HepG2 (cell line): ENCODE results near the gene TBC1D20. TPM values are rescaled to one million over a fixed set of nuclear protein-coding genes. Genes with fewer than 3 reads are reported as not detected.

Source experiments
- HMG20A ChIP-seq: IDR thresholded peaks from 2 replicates; pipeline ENCODE4 v1.6.1; 2016; ENCODE audit warnings: borderline replicate concordance
- PCBP2 ChIP-seq: fragments of 200-400 bp; formaldehyde crosslinking; optimal IDR thresholded peaks from 2 replicates; pipeline ENCODE3; 2018; ENCODE audit warnings: low read length, low read depth; ENCODE audit not compliant: poor library complexity, severe bottlenecking
- SMARCE1 ChIP-seq: fragments of 450-650 bp; IDR thresholded peaks from 2 replicates; pipeline ENCODE4 v1.6.1; 2017; ENCODE audit warnings: borderline replicate concordance
- ZNF550 ChIP-seq: sonication (generic); formaldehyde crosslinking; IDR thresholded peaks from 2 replicates; pipeline ENCODE4 v1.4.0; 2020; ENCODE audit warnings: mild to moderate bottlenecking, missing genetic modification reagents, borderline replicate concordance
- polyA plus RNA-seq, 8 experiments: library from polyadenylated mRNA; depleted of rRNA in 3 of 8; stranded (reverse) in 7 of 8; unstranded in 1 of 8; fragments of >200 nt; fragmentation: Illumina TruSeq in 4 of 8; extraction: Trizol in 4 of 8; gene quantifications; 2 replicates each; pipeline versions ENCODE4 v1.2.1 to v1.2.3, GENCODE V29; 2011 to 2016; ENCODE audit warnings: low read depth in 4 of 8, missing spikeins in 1 of 8, mixed read lengths in 1 of 8; ENCODE audit not compliant: insufficient read depth in 1 of 8
- total RNA-seq, 5 experiments: library from RNA; depleted of rRNA; stranded (reverse); fragments of >200 nt; fragmentation: Illumina TruSeq; extraction: Trizol; gene quantifications; 2 replicates each; pipeline ENCODE4 v1.2.3, GENCODE V29; 2016; ENCODE audit warnings: low read depth in 1 of 5
- TF ChIP-seq, protein P1 (sequence below): sonication (generic); formaldehyde crosslinking; IDR thresholded peaks from 2 replicates; pipeline ENCODE4 v1.4.0; 2020; ENCODE audit warnings: mild to moderate bottlenecking, missing genetic modification reagents
- TF ChIP-seq, protein P2 (sequence below): sonication (generic); formaldehyde crosslinking; IDR thresholded peaks from 2 replicates; pipeline ENCODE4 v1.4.0; 2020; ENCODE audit warnings: mild to moderate bottlenecking, missing genetic modification reagents
- TF ChIP-seq, protein P3 (sequence below): sonication (generic); formaldehyde crosslinking; IDR thresholded peaks from 2 replicates; pipeline ENCODE4 v1.5.1; 2020; ENCODE audit warnings: missing genetic modification reagents, mild to moderate bottlenecking, borderline replicate concordance

TBC1D20 gene
- total and polyA plus RNA-seq, 2 of the 13 experiments (the other 11 are each of a cell fraction or from before 2014, with no cell fraction given): 36.6 to 47.1 TPM

DNA sequence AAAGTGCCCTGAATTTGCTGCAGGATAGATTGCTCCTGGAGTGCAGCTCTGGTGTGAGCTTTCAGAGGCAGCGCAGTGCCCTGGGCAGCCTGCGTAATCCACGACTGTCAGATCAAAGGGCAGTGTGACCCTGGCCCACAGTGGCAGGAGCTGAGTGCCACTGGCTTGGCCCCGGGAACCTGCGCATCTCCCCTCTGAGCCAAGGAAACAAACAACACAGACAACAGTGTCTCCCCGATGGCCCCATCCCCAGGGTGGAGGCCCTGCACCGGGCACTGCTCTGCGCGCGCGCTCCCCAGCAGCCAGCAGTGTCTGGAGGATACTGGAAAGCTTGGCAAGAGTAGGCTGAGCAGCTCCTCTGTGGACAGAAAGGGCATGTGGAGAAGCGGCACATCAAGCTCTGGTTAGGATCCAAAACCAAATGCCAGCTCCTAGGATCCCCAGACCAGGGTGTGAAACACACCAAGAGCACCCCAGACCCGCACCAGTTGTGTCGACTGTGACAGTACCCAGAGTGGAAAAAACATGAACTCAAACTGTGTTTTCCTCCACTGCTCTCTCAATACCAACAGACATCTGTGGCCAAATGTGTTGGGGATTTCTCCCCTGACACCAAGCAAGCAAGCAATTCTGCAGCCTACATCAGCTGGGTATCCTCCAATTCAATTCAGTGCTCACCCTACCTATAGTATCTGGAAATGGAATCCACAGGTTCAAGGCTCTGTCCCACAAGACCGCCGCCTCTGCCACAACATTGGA lies 27.5 kb downstream of the TBC1D20 start (continued):
- TF ChIP-seq, protein P1, sequence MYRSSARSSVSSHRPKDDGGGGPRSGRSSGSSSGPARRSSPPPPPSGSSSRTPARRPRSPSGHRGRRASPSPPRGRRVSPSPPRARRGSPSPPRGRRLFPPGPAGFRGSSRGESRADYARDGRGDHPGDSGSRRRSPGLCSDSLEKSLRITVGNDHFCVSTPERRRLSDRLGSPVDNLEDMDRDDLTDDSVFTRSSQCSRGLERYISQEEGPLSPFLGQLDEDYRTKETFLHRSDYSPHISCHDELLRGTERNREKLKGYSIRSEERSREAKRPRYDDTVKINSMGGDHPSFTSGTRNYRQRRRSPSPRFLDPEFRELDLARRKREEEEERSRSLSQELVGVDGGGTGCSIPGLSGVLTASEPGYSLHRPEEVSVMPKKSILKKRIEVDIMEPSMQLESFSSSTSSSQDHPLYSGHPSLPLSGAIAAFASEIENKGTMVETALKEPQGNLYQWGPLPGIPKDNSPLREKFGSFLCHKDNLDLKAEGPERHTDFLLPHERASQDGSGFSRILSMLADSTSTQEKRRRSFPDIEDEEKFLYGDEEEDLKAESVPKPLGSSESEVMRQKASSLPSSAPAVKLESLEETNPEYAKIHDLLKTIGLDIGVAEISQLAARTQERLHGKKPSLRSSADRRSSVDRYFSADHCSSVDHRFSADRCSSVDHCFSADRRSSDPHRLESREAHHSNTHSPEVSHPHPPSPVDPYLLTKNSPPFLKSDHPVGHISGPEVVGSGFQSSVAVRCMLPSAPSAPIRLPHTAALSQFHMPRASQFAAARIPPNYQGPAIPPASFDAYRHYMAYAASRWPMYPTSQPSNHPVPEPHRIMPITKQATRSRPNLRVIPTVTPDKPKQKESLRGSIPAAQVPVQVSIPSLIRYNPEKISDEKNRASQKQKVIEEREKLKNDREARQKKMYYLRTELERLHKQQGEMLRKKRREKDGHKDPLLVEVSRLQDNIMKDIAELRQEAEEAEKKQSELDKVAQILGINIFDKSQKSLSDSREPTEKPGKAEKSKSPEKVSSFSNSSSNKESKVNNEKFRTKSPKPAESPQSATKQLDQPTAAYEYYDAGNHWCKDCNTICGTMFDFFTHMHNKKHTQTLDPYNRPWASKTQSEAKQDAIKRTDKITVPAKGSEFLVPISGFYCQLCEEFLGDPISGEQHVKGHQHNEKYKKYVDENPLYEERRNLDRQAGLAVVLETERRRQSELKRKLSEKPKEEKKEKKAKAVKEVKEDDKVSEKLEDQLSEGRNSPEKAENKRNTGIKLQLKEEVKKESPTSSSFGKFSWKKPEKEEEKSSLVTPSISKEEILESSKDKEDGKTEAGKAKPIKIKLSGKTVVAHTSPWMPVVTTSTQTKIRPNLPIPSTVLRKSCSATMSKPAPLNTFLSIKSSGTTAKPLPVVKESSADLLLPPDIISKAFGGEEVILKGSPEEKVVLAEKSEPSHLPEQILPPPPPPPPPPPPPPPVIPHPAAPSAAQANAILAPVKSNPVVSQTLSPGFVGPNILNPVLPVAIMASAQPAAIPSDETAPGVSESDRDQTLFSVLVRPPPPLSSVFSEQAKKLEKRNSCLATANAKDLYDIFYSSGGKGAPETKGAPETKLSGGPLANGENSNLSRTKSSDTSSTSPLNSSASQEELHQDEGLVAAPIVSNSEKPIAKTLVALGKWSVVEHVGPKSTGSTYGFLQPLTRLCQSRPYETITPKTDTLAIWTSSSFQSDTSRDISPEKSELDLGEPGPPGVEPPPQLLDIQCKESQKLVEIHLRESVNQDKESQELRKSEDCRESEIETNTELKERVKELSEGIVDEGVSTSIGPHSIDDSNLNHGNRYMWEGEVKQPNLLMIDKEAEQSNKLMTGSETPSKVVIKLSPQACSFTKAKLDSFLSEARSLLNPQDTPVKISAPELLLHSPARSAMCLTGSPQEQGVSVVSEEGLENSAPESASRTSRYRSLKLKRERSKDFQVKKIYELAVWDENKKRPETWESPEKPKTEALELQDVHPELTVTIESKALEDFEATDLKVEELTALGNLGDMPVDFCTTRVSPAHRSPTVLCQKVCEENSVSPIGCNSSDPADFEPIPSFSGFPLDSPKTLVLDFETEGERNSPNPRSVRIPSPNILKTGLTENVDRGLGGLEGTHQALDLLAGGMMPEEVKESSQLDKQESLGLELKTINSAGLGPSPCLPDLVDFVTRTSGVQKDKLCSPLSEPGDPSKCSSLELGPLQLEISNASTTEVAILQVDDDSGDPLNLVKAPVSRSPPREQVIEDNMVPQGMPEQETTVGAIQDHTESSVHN: peak; percentile 77
- no peak for TF ChIP-seq SMARCE1
- no peak for TF ChIP-seq HMG20A (CRISPR knock-in tag)
- TF ChIP-seq, protein P2, sequence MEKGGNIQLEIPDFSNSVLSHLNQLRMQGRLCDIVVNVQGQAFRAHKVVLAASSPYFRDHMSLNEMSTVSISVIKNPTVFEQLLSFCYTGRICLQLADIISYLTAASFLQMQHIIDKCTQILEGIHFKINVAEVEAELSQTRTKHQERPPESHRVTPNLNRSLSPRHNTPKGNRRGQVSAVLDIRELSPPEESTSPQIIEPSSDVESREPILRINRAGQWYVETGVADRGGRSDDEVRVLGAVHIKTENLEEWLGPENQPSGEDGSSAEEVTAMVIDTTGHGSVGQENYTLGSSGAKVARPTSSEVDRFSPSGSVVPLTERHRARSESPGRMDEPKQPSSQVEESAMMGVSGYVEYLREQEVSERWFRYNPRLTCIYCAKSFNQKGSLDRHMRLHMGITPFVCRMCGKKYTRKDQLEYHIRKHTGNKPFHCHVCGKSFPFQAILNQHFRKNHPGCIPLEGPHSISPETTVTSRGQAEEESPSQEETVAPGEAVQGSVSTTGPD (CRISPR knock-in tag): no peak
- TF ChIP-seq, protein P3, sequence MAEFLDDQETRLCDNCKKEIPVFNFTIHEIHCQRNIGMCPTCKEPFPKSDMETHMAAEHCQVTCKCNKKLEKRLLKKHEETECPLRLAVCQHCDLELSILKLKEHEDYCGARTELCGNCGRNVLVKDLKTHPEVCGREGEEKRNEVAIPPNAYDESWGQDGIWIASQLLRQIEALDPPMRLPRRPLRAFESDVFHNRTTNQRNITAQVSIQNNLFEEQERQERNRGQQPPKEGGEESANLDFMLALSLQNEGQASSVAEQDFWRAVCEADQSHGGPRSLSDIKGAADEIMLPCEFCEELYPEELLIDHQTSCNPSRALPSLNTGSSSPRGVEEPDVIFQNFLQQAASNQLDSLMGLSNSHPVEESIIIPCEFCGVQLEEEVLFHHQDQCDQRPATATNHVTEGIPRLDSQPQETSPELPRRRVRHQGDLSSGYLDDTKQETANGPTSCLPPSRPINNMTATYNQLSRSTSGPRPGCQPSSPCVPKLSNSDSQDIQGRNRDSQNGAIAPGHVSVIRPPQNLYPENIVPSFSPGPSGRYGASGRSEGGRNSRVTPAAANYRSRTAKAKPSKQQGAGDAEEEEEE (CRISPR knock-in tag): no peak
- TF ChIP-seq PCBP2: no peak
- TF ChIP-seq ZNF550 (CRISPR knock-in tag): no peak
